HepG2 (cell line): Measurements from ENCODE around the gene ATG16L2. TPM values are rescaled to one million over a fixed set of nuclear protein-coding genes. Genes with fewer than 3 reads are reported as not detected.

ENCODE experiments used
- EP300 ChIP-seq, 3 experiments: sonication (generic) in 1 of 3; formaldehyde crosslinking in 1 of 3; IDR thresholded peaks; 2 replicates each; pipeline versions ENCODE4 v1.5.1 to v1.6.1; 2011 to 2020; ENCODE audit warnings: low read depth in 2 of 3, low read length in 2 of 3, borderline replicate concordance in 1 of 3, improper control_type of control experiment in 1 of 3, mild to moderate bottlenecking in 1 of 3, missing genetic modification reagents in 1 of 3, moderate library complexity in 1 of 3
- FOXA1 ChIP-seq, 2 experiments: fragments of 450-650 bp in 1 of 2; sonication (generic) in 1 of 2; formaldehyde crosslinking in 1 of 2; IDR thresholded peaks; 2 replicates each; pipeline versions ENCODE4 v1.4.0 to v1.6.1; 2016 to 2020; ENCODE audit warnings: missing genetic modification reagents in 1 of 2
- FOXA3 ChIP-seq: IDR thresholded peaks from 2 replicates; pipeline ENCODE4 v1.6.1; 2016; ENCODE audit warnings: missing genetic modification reagents, missing compliant biosample characterization
- HOXA3 ChIP-seq: sonication (generic); formaldehyde crosslinking; IDR thresholded peaks from 2 replicates; pipeline ENCODE4 v1.5.0; 2020; ENCODE audit warnings: missing genetic modification reagents
- KAT7 ChIP-seq: IDR thresholded peaks from 2 replicates; pipeline ENCODE4 v1.6.1; 2018; ENCODE audit warnings: borderline replicate concordance, missing compliant biosample characterization
- KDM2A ChIP-seq: sonication (generic); formaldehyde crosslinking; IDR thresholded peaks from 2 replicates; pipeline ENCODE4 v1.4.0; 2020; ENCODE audit warnings: low read depth, missing genetic modification reagents, borderline replicate concordance
- KLF16 ChIP-seq, 2 experiments: sonication (generic) in 1 of 2; formaldehyde crosslinking in 1 of 2; IDR thresholded peaks; 2 replicates each; pipeline versions ENCODE4 v1.6.1 to v1.8.0; 2016 to 2023; ENCODE audit warnings: missing genetic modification reagents in 2 of 2, missing compliant biosample characterization in 1 of 2
- POLR2G ChIP-seq: fragments of 200-400 bp; formaldehyde crosslinking; IDR thresholded peaks from 2 replicates; pipeline ENCODE4 v1.6.1; 2018; ENCODE audit warnings: mild to moderate bottlenecking, low read depth, low read length, moderate library complexity
- PPARG ChIP-seq: conservative IDR thresholded peaks from 2 replicates; pipeline ENCODE4 v1.6.1; 2016; ENCODE audit warnings: missing biosample characterization, missing genetic modification reagents
- SMAD1 ChIP-seq: sonication (generic); formaldehyde crosslinking; IDR thresholded peaks from 2 replicates; pipeline ENCODE4 v1.4.0; 2020; ENCODE audit warnings: missing genetic modification reagents, low read depth, mild to moderate bottlenecking, borderline replicate concordance
- SOX6 ChIP-seq, 2 experiments: fragments of 450-650 bp in 1 of 2; sonication (generic) in 1 of 2; formaldehyde crosslinking in 1 of 2; IDR thresholded peaks; 2 replicates each; pipeline versions ENCODE4 v1.4.0 to v1.6.1; 2017 to 2020; ENCODE audit warnings: antibody characterized with exemption in 1 of 2, mild to moderate bottlenecking in 1 of 2, missing genetic modification reagents in 1 of 2
- TRIM24 ChIP-seq: sonication (generic); formaldehyde crosslinking; IDR thresholded peaks from 2 replicates; pipeline ENCODE4 v1.8.0; 2022; ENCODE audit warnings: mild to moderate bottlenecking, missing genetic modification reagents
- ZBTB34 ChIP-seq: sonication (generic); formaldehyde crosslinking; IDR thresholded peaks from 2 replicates; pipeline ENCODE4 v1.8.0; 2022; ENCODE audit warnings: mild to moderate bottlenecking, missing genetic modification reagents
- ZC3H4 ChIP-seq: sonication (generic); formaldehyde crosslinking; IDR thresholded peaks from 2 replicates; pipeline ENCODE4 v1.4.0; 2020; ENCODE audit warnings: missing genetic modification reagents, borderline replicate concordance
- ZKSCAN8 ChIP-seq: IDR thresholded peaks from 2 replicates; pipeline ENCODE4 v1.6.1; 2016; ENCODE audit warnings: borderline replicate concordance, missing genetic modification reagents, missing compliant biosample characterization
- ZNF230 ChIP-seq: sonication (generic); formaldehyde crosslinking; IDR thresholded peaks from 2 replicates; pipeline ENCODE4 v1.4.0; 2020; ENCODE audit warnings: mild to moderate bottlenecking, missing genetic modification reagents
- ZNF567 ChIP-seq: sonication (generic); formaldehyde crosslinking; IDR thresholded peaks from 2 replicates; pipeline ENCODE4 v1.8.1; 2023; ENCODE audit warnings: mild to moderate bottlenecking, missing genetic modification reagents, borderline replicate concordance
- ZNF768 ChIP-seq: sonication (generic); formaldehyde crosslinking; IDR thresholded peaks from 2 replicates; pipeline ENCODE4 v1.4.0; 2020; ENCODE audit warnings: missing genetic modification reagents
- ZNF792 ChIP-seq: IDR thresholded peaks from 2 replicates; pipeline ENCODE4 v1.6.1; 2016
- ZSCAN25 ChIP-seq: sonication (generic); formaldehyde crosslinking; IDR thresholded peaks from 2 replicates; pipeline ENCODE4 v1.8.0; 2022; ENCODE audit warnings: mild to moderate bottlenecking, missing genetic modification reagents
- polyA plus RNA-seq, 8 experiments: library from polyadenylated mRNA; depleted of rRNA in 3 of 8; stranded (reverse) in 7 of 8; unstranded in 1 of 8; fragments of >200 nt; fragmentation: Illumina TruSeq in 4 of 8; extraction: Trizol in 4 of 8; gene quantifications; 2 replicates each; pipeline versions ENCODE4 v1.2.1 to v1.2.3, GENCODE V29; 2011 to 2016; ENCODE audit warnings: low read depth in 4 of 8, missing spikeins in 1 of 8, mixed read lengths in 1 of 8; ENCODE audit not compliant: insufficient read depth in 1 of 8
- total RNA-seq, 5 experiments: library from RNA; depleted of rRNA; stranded (reverse); fragments of >200 nt; fragmentation: Illumina TruSeq; extraction: Trizol; gene quantifications; 2 replicates each; pipeline ENCODE4 v1.2.3, GENCODE V29; 2016; ENCODE audit warnings: low read depth in 1 of 5
- TF ChIP-seq, protein P1 (sequence below): sonication (generic); IDR thresholded peaks from 2 replicates; pipeline ENCODE4 v1.6.1; 2016; ENCODE audit warnings: low read depth, borderline replicate concordance
- TF ChIP-seq, protein P2 (sequence below): sonication (generic); formaldehyde crosslinking; IDR thresholded peaks from 2 replicates; pipeline ENCODE4 v1.4.0; 2020; ENCODE audit warnings: missing genetic modification reagents
- TF ChIP-seq, protein P3 (sequence below): sonication (generic); formaldehyde crosslinking; IDR thresholded peaks from 2 replicates; pipeline ENCODE4 v1.4.0; 2020; ENCODE audit warnings: missing genetic modification reagents, low read depth, mild to moderate bottlenecking, borderline replicate concordance

Gene ATG16L2
- total and polyA plus RNA-seq, 2 of the 13 experiments (the other 11 are each of a cell fraction or from before 2014, with no cell fraction given): 6.2 to 14.8 TPM

- TF ChIP-seq FOXA3 (CRISPR knock-in tag) (peak; percentile 90), ZSCAN25 (CRISPR knock-in tag) (peak; percentile 74), HOXA3 (CRISPR knock-in tag) (peak; percentile 87), SOX6 (IDR thresholded peaks at IDR 0.05) (no peak), SOX6 (CRISPR knock-in tag; IDR thresholded peaks at IDR 0.05) (peak; percentile 87), ZNF792 (CRISPR knock-in tag) (peak; percentile 97), KDM2A (CRISPR knock-in tag) (0 out of 2 replicates have a peak, but pooled peaks have one; percentile 27), ZNF768 (no peak), SMAD1 (CRISPR knock-in tag) (peak; percentile 53; the same call in 1 of the 2 replicates), TRIM24 (CRISPR knock-in tag) (no peak), ZNF230 (CRISPR knock-in tag) (no peak), FOXA1 (IDR thresholded peaks at IDR 0.05) (peak; percentile 38; the same call in 1 of the 2 replicates), FOXA1 (CRISPR knock-in tag; IDR thresholded peaks at IDR 0.05) (peak; percentile 97), ZBTB34 (CRISPR knock-in tag) (0 out of 2 replicates have a peak, but pooled peaks have one; percentile 53), KLF16 (CRISPR knock-in tag; IDR thresholded peaks at IDR 0.05) (no peak), EP300 (IDR thresholded peaks at IDR 0.05; ENCODE audit: low read depth in 2 of 2, low read length in 2 of 2) (peak in 1 of 2 experiments; percentile 54; a peak in 1 of 4 replicates), EP300 (CRISPR knock-in tag; IDR thresholded peaks at IDR 0.05; ENCODE audit: borderline replicate concordance) (peak; percentile 47; the same call in 1 of the 2 replicates), PPARG (CRISPR knock-in tag) (0 out of 2 replicates have a peak, but pooled peaks have one; percentile 44), ZC3H4 (CRISPR knock-in tag) (no peak), ZKSCAN8 (CRISPR knock-in tag) (peak; percentile 69; the same call in 1 of the 2 replicates), ZNF567 (CRISPR knock-in tag) (0 out of 2 replicates have a peak, but pooled peaks have one; percentile 69), POLR2G (peak; percentile 45; the same call in 1 of the 2 replicates), KAT7 (CRISPR knock-in tag) (peak; percentile 92)
- TF ChIP-seq, protein P1, sequence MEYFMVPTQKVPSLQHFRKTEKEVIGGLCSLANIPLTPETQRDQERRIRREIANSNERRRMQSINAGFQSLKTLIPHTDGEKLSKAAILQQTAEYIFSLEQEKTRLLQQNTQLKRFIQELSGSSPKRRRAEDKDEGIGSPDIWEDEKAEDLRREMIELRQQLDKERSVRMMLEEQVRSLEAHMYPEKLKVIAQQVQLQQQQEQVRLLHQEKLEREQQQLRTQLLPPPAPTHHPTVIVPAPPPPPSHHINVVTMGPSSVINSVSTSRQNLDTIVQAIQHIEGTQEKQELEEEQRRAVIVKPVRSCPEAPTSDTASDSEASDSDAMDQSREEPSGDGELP: peak; percentile 31; the same call in 1 of the 2 replicates
- TF ChIP-seq, protein P2, sequence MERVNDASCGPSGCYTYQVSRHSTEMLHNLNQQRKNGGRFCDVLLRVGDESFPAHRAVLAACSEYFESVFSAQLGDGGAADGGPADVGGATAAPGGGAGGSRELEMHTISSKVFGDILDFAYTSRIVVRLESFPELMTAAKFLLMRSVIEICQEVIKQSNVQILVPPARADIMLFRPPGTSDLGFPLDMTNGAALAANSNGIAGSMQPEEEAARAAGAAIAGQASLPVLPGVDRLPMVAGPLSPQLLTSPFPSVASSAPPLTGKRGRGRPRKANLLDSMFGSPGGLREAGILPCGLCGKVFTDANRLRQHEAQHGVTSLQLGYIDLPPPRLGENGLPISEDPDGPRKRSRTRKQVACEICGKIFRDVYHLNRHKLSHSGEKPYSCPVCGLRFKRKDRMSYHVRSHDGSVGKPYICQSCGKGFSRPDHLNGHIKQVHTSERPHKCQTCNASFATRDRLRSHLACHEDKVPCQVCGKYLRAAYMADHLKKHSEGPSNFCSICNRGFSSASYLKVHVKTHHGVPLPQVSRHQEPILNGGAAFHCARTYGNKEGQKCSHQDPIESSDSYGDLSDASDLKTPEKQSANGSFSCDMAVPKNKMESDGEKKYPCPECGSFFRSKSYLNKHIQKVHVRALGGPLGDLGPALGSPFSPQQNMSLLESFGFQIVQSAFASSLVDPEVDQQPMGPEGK (CRISPR knock-in tag): peak; percentile 95
- TF ChIP-seq, protein P3, sequence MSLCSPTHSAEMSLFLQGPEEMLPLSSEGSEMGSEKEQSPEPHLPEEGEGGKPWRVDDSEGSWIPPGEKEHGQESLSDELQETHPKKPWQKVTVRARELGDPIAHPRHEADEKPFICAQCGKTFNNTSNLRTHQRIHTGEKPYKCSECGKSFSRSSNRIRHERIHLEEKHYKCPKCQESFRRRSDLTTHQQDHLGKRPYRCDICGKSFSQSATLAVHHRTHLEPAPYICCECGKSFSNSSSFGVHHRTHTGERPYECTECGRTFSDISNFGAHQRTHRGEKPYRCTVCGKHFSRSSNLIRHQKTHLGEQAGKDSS: peak; percentile 37; the same call in 1 of the 2 replicates
These were observed 47.9 kb upstream of the ATG16L2 start (continued) for GRCh38 chr11:72766152-72766902.
